HEK293 (cell line): ENCODE data around the gene PPP3CA.

Experiments
- ZNF19 ChIP-seq: fragments of 450-650 bp; formaldehyde crosslinking; IDR thresholded peaks from 2 replicates; pipeline ENCODE4; 2016; ENCODE audit warnings: missing biosample characterization, missing genetic modification characterization, low read depth
- TF ChIP-seq, protein P1 (sequence below): fragments of 450-650 bp; formaldehyde crosslinking; IDR thresholded peaks from 2 replicates; pipeline ENCODE4 v1.5.1; 2016; ENCODE audit warnings: missing biosample characterization, missing genetic modification characterization, borderline replicate concordance

Gene PPP3CA

DNA sequence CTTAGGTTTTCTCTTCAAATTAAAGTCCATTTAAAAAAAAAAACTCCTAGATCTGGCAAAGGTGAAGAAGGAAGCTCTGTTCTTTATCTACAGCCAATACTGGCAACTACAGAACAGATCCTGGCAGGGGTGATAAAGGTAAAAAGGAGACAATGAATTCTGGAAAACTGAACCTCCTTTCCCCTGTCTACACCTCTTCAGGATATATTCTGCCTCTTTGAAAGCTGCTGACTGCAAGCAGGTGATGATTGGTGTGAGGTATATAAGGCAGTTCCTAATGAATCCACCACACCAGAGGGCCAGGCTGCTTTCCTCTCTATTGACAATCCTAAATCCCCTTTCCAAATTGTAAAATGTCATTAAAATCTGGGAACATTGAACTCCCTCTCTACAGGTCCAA lies 370.1 kb downstream of the PPP3CA start (continued):
- TF ChIP-seq, protein P1, sequence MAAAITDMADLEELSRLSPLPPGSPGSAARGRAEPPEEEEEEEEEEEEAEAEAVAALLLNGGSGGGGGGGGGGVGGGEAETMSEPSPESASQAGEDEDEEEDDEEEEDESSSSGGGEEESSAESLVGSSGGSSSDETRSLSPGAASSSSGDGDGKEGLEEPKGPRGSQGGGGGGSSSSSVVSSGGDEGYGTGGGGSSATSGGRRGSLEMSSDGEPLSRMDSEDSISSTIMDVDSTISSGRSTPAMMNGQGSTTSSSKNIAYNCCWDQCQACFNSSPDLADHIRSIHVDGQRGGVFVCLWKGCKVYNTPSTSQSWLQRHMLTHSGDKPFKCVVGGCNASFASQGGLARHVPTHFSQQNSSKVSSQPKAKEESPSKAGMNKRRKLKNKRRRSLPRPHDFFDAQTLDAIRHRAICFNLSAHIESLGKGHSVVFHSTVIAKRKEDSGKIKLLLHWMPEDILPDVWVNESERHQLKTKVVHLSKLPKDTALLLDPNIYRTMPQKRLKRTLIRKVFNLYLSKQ: no peak
- no peak for TF ChIP-seq ZNF19 (tag by site-specific recombination)
